ENCODE data around the gene MARCO. TPM values are rescaled to one million over a fixed set of nuclear protein-coding genes. Genes with fewer than 3 reads are reported as not detected.

Gene MARCO
- total RNA-seq, 1 donor from 2014 or later = 7.0 TPM

- no peak for TF ChIP-seq CTCF (IDR thresholded peaks at IDR 0.05; ENCODE audit: borderline replicate concordance)
- H3K27me3 ChIP-seq (ENCODE audit: low read depth) = peaks cover 62% of the 10 kb centered on the region
- DNase-seq = no peak
- no peaks in the 10 kb centered on the region for H3K36me3 ChIP-seq
- H3K9me3 ChIP-seq (replicated peaks) = no peaks in the 10 kb centered on the region
- H3K4me1 ChIP-seq = no peaks in the 10 kb centered on the region
- H3K4me3 ChIP-seq = no peak overlapping the region
- H3K27ac ChIP-seq (replicated peaks) = no peak overlapping the region
- intact Hi-C loops (cut with micrococcal nuclease) = no loop called here
Measured at GRCh38 chr2:119022678-119023077, 80.7 kb downstream of the MARCO start.

- H3K27me3 ChIP-seq (ENCODE audit: low read depth) = peaks cover 62% of the 10 kb centered on the region
- no peak for TF ChIP-seq CTCF (IDR thresholded peaks at IDR 0.05; ENCODE audit: borderline replicate concordance)
- no peak for DNase-seq
- intact Hi-C loops (cut with micrococcal nuclease) = no loop called here
- H3K4me1 ChIP-seq = no peaks in the 10 kb centered on the region
- no peak overlapping the region for H3K27ac ChIP-seq (replicated peaks)
- no peak overlapping the region for H3K4me3 ChIP-seq
- no peaks in the 10 kb centered on the region for H3K9me3 ChIP-seq (replicated peaks)
- no peaks in the 10 kb centered on the region for H3K36me3 ChIP-seq
Measured at GRCh38 chr2:119023534-119023933, 81.5 kb downstream of the MARCO start.

- TF ChIP-seq CTCF (IDR thresholded peaks at IDR 0.05; ENCODE audit: borderline replicate concordance) = no peak
Measured at GRCh38 chr2:119024152-119024551, 82.2 kb downstream of the MARCO start.

GRCh38 chr2:119024568-119024967, 82.6 kb downstream of the MARCO start:
- no peak for TF ChIP-seq CTCF (IDR thresholded peaks at IDR 0.05; ENCODE audit: borderline replicate concordance)
- peaks cover 60% of the 10 kb centered on the region for H3K27me3 ChIP-seq (ENCODE audit: low read depth)
- DNase-seq = no peak
- no peak overlapping the region for H3K4me3 ChIP-seq
- no peaks in the 10 kb centered on the region for H3K9me3 ChIP-seq (replicated peaks)
- no peaks in the 10 kb centered on the region for H3K4me1 ChIP-seq
- intact Hi-C loops (cut with micrococcal nuclease) = no loop called here
- no peak overlapping the region for H3K27ac ChIP-seq (replicated peaks)
- no peaks in the 10 kb centered on the region for H3K36me3 ChIP-seq

More at GRCh38 chr2:119024152-119024551, 82.2 kb downstream of the MARCO start:
- intact Hi-C loops (cut with micrococcal nuclease) = no loop called here
- Histone ChIP-seq H3K4me3 (no peak overlapping the region), H3K27me3 (ENCODE audit: low read depth) (peaks cover 61% of the 10 kb centered on the region), H3K9me3 (replicated peaks) (no peaks in the 10 kb centered on the region), H3K4me1 (no peaks in the 10 kb centered on the region), H3K27ac (replicated peaks) (no peak overlapping the region), H3K36me3 (no peaks in the 10 kb centered on the region)
- DNase-seq = no peak

GRCh38 chr2:119025013-119025412, 83.0 kb downstream of the MARCO start:
- H3K27ac ChIP-seq (replicated peaks) = no peak overlapping the region

More at GRCh38 chr2:119025013-119025412, 83.0 kb downstream of the MARCO start:
- Histone ChIP-seq H3K27me3 (ENCODE audit: low read depth) (peaks cover 60% of the 10 kb centered on the region), H3K4me3 (no peak overlapping the region), H3K9me3 (replicated peaks) (no peaks in the 10 kb centered on the region), H3K36me3 (no peaks in the 10 kb centered on the region), H3K4me1 (no peaks in the 10 kb centered on the region)
- no peak for DNase-seq
- intact Hi-C loops (cut with micrococcal nuclease) = no loop called here
- TF ChIP-seq CTCF (IDR thresholded peaks at IDR 0.05; ENCODE audit: borderline replicate concordance) = no peak

Measured in left ventricle myocardium inferior (tissue), 1 donor.